Astrocyte (in vitro differentiated cells and primary cell): ENCODE data around the gene AP2S1. TPM values are rescaled to one million over a fixed set of nuclear protein-coding genes. Genes with fewer than 3 reads are reported as not detected.

Experiments used
- DNase-seq: peaks from one replicate; pipeline ENCODE4 v3.0.0-alpha.2; 2010; ENCODE audit warnings: low read depth
- FAIRE-seq: peaks from 2 replicates; lab custom pipeline; 2011; peaks lifted over from hg19 to GRCh38; lab: Jason Lieb, UNC
- H2AFZ ChIP-seq: 2 replicates; pipeline ENCODE4 v1.6.0; 2012; ENCODE audit warnings: low read depth, low read length, inconsistent platforms
- H3K27ac ChIP-seq: 2 replicates; pipeline ENCODE4 v1.5.1; 2011; ENCODE audit warnings: low read depth, low read length, inconsistent platforms
- H3K27me3 ChIP-seq: 2 replicates; pipeline ENCODE4 v1.6.0; 2011; ENCODE audit warnings: low read length, inconsistent platforms; ENCODE audit not compliant: insufficient read depth
- H3K36me3 ChIP-seq: 2 replicates; pipeline ENCODE4 v1.5.1; 2011; ENCODE audit warnings: low read length, inconsistent platforms; ENCODE audit not compliant: insufficient read depth
- H3K4me1 ChIP-seq: 2 replicates; pipeline ENCODE4 v1.5.1; 2011; ENCODE audit warnings: low read length, inconsistent platforms; ENCODE audit not compliant: insufficient read depth
- H3K4me2 ChIP-seq: 2 replicates; pipeline ENCODE4 v1.6.0; 2012; ENCODE audit warnings: low read length, inconsistent platforms
- H3K4me3 ChIP-seq: 2 replicates; pipeline ENCODE4 v1.5.1; 2011; ENCODE audit warnings: low read depth, mild to moderate bottlenecking, low read length, inconsistent platforms; ENCODE audit not compliant: insufficient read depth
- H3K79me2 ChIP-seq: 2 replicates; pipeline ENCODE4 v1.6.0; 2012; ENCODE audit warnings: mild to moderate bottlenecking, low read length, inconsistent platforms; ENCODE audit not compliant: insufficient read depth
- H3K9ac ChIP-seq: 2 replicates; pipeline ENCODE4 v1.6.0; 2012; ENCODE audit warnings: mild to moderate bottlenecking, low read length, inconsistent platforms
- H3K9me3 ChIP-seq: 2 replicates; pipeline ENCODE4 v1.5.1; 2012; ENCODE audit warnings: low read depth, mild to moderate bottlenecking, low read length, inconsistent platforms; ENCODE audit not compliant: insufficient read depth
- H4K20me1 ChIP-seq: 2 replicates; pipeline ENCODE4 v1.6.0; 2012; ENCODE audit warnings: low read length, inconsistent platforms; ENCODE audit not compliant: insufficient read depth
- H3K27ac Mint-ChIP-seq: one replicate; pipeline ENCODE4 v1.8.0; 2021; ENCODE audit warnings: mild to moderate bottlenecking, mixed read lengths; ENCODE audit not compliant: unreplicated experiment
- H3K27me3 Mint-ChIP-seq: one replicate; pipeline ENCODE4 v1.8.0; 2021; ENCODE audit warnings: low read depth, mixed read lengths; ENCODE audit not compliant: unreplicated experiment
- H3K36me3 Mint-ChIP-seq: one replicate; pipeline ENCODE4 v1.8.0; 2021; ENCODE audit warnings: low read depth, mixed read lengths; ENCODE audit not compliant: unreplicated experiment
- H3K4me1 Mint-ChIP-seq: one replicate; pipeline ENCODE4 v1.8.0; 2021; ENCODE audit warnings: low read depth, mixed read lengths; ENCODE audit not compliant: unreplicated experiment
- H3K4me3 Mint-ChIP-seq: one replicate; pipeline ENCODE4 v1.8.0; 2021; ENCODE audit warnings: mild to moderate bottlenecking, moderate library complexity, mixed read lengths; ENCODE audit not compliant: unreplicated experiment
- H3K9me3 Mint-ChIP-seq: one replicate; pipeline ENCODE4 v1.8.0; 2021; ENCODE audit warnings: mild to moderate bottlenecking, mixed read lengths; ENCODE audit not compliant: unreplicated experiment
- EZH2 ChIP-seq: IDR thresholded peaks from 2 replicates; pipeline ENCODE4 v1.6.1; 2012; ENCODE audit warnings: mild to moderate bottlenecking, low read length, inconsistent platforms; ENCODE audit not compliant: insufficient read depth
- total RNA-seq: library from RNA; stranded (reverse); gene quantifications from 2 replicates; pipeline ENCODE4 v1.2.1, GENCODE V29; 2021
- TF ChIP-seq, protein P1 (sequence below): IDR thresholded peaks from 2 replicates; pipeline ENCODE4 v1.5.1; 2011; ENCODE audit warnings: low read depth, mild to moderate bottlenecking, inconsistent platforms, low read length, moderate library complexity; ENCODE audit not compliant: insufficient read depth

AP2S1 gene
- total RNA-seq, 1 donor from 2014 or later, result 278 TPM

DNA sequence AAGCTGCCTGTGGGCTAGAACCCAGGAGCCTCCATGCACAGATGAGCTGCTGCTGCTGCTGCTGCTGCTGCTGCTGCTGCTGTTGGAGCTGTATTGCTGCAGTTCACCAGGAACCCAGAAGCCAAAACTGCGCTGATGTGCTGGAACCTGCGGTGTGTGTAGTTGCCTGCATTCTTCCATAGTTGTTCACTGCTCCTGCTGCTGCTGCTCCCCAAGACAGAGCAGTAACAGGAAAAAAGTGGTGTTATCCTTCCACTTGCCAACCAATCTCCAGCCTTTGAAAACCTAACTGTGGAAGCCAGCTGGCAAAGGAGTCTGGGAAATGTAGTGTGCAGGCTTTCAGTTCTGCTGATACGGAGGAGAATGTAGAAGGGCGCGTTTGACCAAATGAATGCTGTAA, 48.1 kb upstream of the AP2S1 start:
- Mint-ChIP-seq H3K27ac (peak overlapping the region; percentile 16), H3K4me1 (peaks cover 42% of the 10 kb centered on the region)
- H4K20me1 ChIP-seq, result peaks cover 89% of the 10 kb centered on the region

GRCh38 chr19:46896076-46896794, 45.6 kb upstream of the AP2S1 start:
- Histone ChIP-seq H3K4me3 (no peak overlapping the region), H3K36me3 (no peaks in the 10 kb centered on the region), H3K9ac (no peak overlapping the region), H3K27me3 (no peaks in the 10 kb centered on the region), H2AFZ (no peak overlapping the region), H3K4me2 (no peak overlapping the region), H3K79me2 (peaks cover 88% of the 10 kb centered on the region), H3K9me3 (no peaks in the 10 kb centered on the region), H3K4me1 (peaks cover 9% of the 10 kb centered on the region), H4K20me1 (peaks cover 87% of the 10 kb centered on the region), H3K27ac (no peak overlapping the region)
- H3K9me3 Mint-ChIP-seq, result no peaks in the 10 kb centered on the region
- no peaks in the 10 kb centered on the region for H3K27me3 Mint-ChIP-seq
- peaks cover 22% of the 10 kb centered on the region for H3K4me1 Mint-ChIP-seq
- TF ChIP-seq EZH2, result no peak
- TF ChIP-seq, protein P1, sequence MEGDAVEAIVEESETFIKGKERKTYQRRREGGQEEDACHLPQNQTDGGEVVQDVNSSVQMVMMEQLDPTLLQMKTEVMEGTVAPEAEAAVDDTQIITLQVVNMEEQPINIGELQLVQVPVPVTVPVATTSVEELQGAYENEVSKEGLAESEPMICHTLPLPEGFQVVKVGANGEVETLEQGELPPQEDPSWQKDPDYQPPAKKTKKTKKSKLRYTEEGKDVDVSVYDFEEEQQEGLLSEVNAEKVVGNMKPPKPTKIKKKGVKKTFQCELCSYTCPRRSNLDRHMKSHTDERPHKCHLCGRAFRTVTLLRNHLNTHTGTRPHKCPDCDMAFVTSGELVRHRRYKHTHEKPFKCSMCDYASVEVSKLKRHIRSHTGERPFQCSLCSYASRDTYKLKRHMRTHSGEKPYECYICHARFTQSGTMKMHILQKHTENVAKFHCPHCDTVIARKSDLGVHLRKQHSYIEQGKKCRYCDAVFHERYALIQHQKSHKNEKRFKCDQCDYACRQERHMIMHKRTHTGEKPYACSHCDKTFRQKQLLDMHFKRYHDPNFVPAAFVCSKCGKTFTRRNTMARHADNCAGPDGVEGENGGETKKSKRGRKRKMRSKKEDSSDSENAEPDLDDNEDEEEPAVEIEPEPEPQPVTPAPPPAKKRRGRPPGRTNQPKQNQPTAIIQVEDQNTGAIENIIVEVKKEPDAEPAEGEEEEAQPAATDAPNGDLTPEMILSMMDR, result no peak
- no peak overlapping the region for H3K4me3 Mint-ChIP-seq
- FAIRE-seq, result no peak
- peaks cover 2% of the 10 kb centered on the region for H3K36me3 Mint-ChIP-seq
- DNase-seq, result no peak
- no peak overlapping the region for H3K27ac Mint-ChIP-seq

More for the DNA sequence above, 48.1 kb upstream of the AP2S1 start:
- Histone ChIP-seq H3K4me3 (no peak overlapping the region), H3K9ac (no peak overlapping the region), H3K27ac (peak overlapping the region; percentile 2), H2AFZ (no peak overlapping the region), H3K36me3 (no peaks in the 10 kb centered on the region), H3K4me1 (peaks cover 32% of the 10 kb centered on the region), H3K9me3 (no peaks in the 10 kb centered on the region), H3K4me2 (peak overlapping the region; percentile 67), H3K27me3 (no peaks in the 10 kb centered on the region), H3K79me2 (peaks cover 88% of the 10 kb centered on the region)
- DNase-seq (peak; percentile 91), FAIRE-seq (no peak)
- Mint-ChIP-seq H3K27me3 (no peaks in the 10 kb centered on the region), H3K9me3 (no peaks in the 10 kb centered on the region), H3K4me3 (peak overlapping the region; percentile 17), H3K36me3 (peaks cover 2% of the 10 kb centered on the region)
- no peak for TF ChIP-seq EZH2
- TF ChIP-seq, protein P1, result no peak
